Hepatocyte (in vitro differentiated cells): Measurements from ENCODE around the gene PTPRZ1.

Source experiments
- EZH2 ChIP-seq: fragments of 200-600 bp; sonication (generic); IDR thresholded peaks from 2 replicates; pipeline ENCODE4 v1.6.1; 2016; ENCODE audit warnings: antibody characterized with exemption, mild to moderate bottlenecking, borderline replicate concordance
- EZH2phosphoT487 ChIP-seq: fragments of 200-600 bp; sonication (generic); IDR thresholded peaks from one replicate; pipeline ENCODE4 v1.6.1; 2018; ENCODE audit warnings: antibody characterized with exemption, mild to moderate bottlenecking, low read depth, moderate library complexity; ENCODE audit not compliant: unreplicated experiment, severe bottlenecking
- TF ChIP-seq, protein P1 (sequence below): fragments of 200-600 bp; sonication (generic); IDR thresholded peaks from 2 replicates; pipeline ENCODE4 v1.5.1; 2016; ENCODE audit warnings: antibody characterized with exemption, mild to moderate bottlenecking; ENCODE audit not compliant: poor library complexity

GRCh38 chr7:122068046-122068445, 195.1 kb downstream of the PTPRZ1 start:
- TF ChIP-seq, protein P1, sequence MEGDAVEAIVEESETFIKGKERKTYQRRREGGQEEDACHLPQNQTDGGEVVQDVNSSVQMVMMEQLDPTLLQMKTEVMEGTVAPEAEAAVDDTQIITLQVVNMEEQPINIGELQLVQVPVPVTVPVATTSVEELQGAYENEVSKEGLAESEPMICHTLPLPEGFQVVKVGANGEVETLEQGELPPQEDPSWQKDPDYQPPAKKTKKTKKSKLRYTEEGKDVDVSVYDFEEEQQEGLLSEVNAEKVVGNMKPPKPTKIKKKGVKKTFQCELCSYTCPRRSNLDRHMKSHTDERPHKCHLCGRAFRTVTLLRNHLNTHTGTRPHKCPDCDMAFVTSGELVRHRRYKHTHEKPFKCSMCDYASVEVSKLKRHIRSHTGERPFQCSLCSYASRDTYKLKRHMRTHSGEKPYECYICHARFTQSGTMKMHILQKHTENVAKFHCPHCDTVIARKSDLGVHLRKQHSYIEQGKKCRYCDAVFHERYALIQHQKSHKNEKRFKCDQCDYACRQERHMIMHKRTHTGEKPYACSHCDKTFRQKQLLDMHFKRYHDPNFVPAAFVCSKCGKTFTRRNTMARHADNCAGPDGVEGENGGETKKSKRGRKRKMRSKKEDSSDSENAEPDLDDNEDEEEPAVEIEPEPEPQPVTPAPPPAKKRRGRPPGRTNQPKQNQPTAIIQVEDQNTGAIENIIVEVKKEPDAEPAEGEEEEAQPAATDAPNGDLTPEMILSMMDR = no peak
- TF ChIP-seq EZH2phosphoT487 (no peak), EZH2 (no peak)
